Measurements from ENCODE around the gene ATP1B3.
"Not testable (repeated sequence)": the region's sequence is repeated elsewhere in the genome, so short reads cannot be mapped to it uniquely, and the experiment has no call there.

Gene ATP1B3

GRCh38 chr3:141876381-141876890 is at the start of gene ATP1B3:
Gene ATP1B3 (plus strand): TSS chr3:141876643. CDS start chr3:141876802, 159 bp downstream.
- DNase-seq (ENCODE audit: extremely low read depth in 1 of 2, low read depth in 1 of 2), result peak; percentile 58 to 70

GRCh38 chr3:141828487-141828886 is 48.0 kb upstream of the ATP1B3 start:
- no peak for DNase-seq (ENCODE audit: extremely low read depth in 1 of 2, low read depth in 1 of 2)

GRCh38 chr3:141828890-141829289 is 47.6 kb upstream of the ATP1B3 start:
- no peak for DNase-seq (ENCODE audit: extremely low read depth in 1 of 2, low read depth in 1 of 2)

- no peak for DNase-seq (ENCODE audit: extremely low read depth in 1 of 2, low read depth in 1 of 2)
Measured at GRCh38 chr3:141830508-141830907, 45.9 kb upstream of the ATP1B3 start.

- DNase-seq (ENCODE audit: extremely low read depth in 1 of 2, low read depth in 1 of 2), result no peak
Measured at GRCh38 chr3:141834292-141834691, 42.2 kb upstream of the ATP1B3 start.

- DNase-seq (ENCODE audit: extremely low read depth in 1 of 2, low read depth in 1 of 2), result no peak
Measured at GRCh38 chr3:141835557-141836229, 40.8 kb upstream of the ATP1B3 start.

GRCh38 chr3:141839389-141839788 is 37.1 kb upstream of the ATP1B3 start:
- DNase-seq (ENCODE audit: extremely low read depth in 1 of 2, low read depth in 1 of 2), result no peak

GRCh38 chr3:141840737-141841544 is 35.5 kb upstream of the ATP1B3 start:
- no peak for DNase-seq (ENCODE audit: extremely low read depth in 1 of 2, low read depth in 1 of 2)

GRCh38 chr3:141844108-141844507 is 32.3 kb upstream of the ATP1B3 start:
- DNase-seq (ENCODE audit: extremely low read depth in 1 of 2, low read depth in 1 of 2), result no peak

GRCh38 chr3:141844812-141845211 is 31.6 kb upstream of the ATP1B3 start:
- DNase-seq (ENCODE audit: extremely low read depth in 1 of 2, low read depth in 1 of 2), result no peak

- no peak for DNase-seq (ENCODE audit: extremely low read depth in 1 of 2, low read depth in 1 of 2)
Measured at GRCh38 chr3:141845407-141846049, 30.9 kb upstream of the ATP1B3 start.

- no peak for DNase-seq (ENCODE audit: extremely low read depth in 1 of 2, low read depth in 1 of 2)
Measured at GRCh38 chr3:141846050-141846433, 30.4 kb upstream of the ATP1B3 start.

GRCh38 chr3:141848159-141848748 is 28.2 kb upstream of the ATP1B3 start:
- DNase-seq (ENCODE audit: extremely low read depth in 1 of 2, low read depth in 1 of 2), result not testable (repeated sequence)

- DNase-seq (ENCODE audit: extremely low read depth in 1 of 2, low read depth in 1 of 2), result no peak
Measured at GRCh38 chr3:141849056-141849815, 27.2 kb upstream of the ATP1B3 start.

GRCh38 chr3:141851411-141851810 is 25.0 kb upstream of the ATP1B3 start:
- no peak for DNase-seq (ENCODE audit: extremely low read depth in 1 of 2, low read depth in 1 of 2)

- DNase-seq (ENCODE audit: extremely low read depth in 1 of 2, low read depth in 1 of 2), result no peak
Measured at GRCh38 chr3:141853081-141853601, 23.3 kb upstream of the ATP1B3 start.

- no peak for DNase-seq (ENCODE audit: extremely low read depth in 1 of 2, low read depth in 1 of 2)
Measured at GRCh38 chr3:141853629-141854168, 22.7 kb upstream of the ATP1B3 start.

- no peak for DNase-seq (ENCODE audit: extremely low read depth in 1 of 2, low read depth in 1 of 2)
Measured at GRCh38 chr3:141854599-141854998, 21.8 kb upstream of the ATP1B3 start.

- no peak for DNase-seq (ENCODE audit: extremely low read depth in 1 of 2, low read depth in 1 of 2)
Measured at GRCh38 chr3:141858312-141858711, 18.1 kb upstream of the ATP1B3 start.

- no peak for DNase-seq (ENCODE audit: extremely low read depth in 1 of 2, low read depth in 1 of 2)
Measured at GRCh38 chr3:141859651-141860050, 16.8 kb upstream of the ATP1B3 start.

Measured in activated CD8-positive, alpha-beta memory T cell treated with anti-CD3 and anti-CD28 coated beads for 1 hour (primary cell).